Kidney epithelial cell (primary cell): ENCODE results near the gene RFTN1. TPM values are rescaled to one million over a fixed set of nuclear protein-coding genes. Genes with fewer than 3 reads are reported as not detected.

Experiments used
- DNase-seq: peaks from one replicate; pipeline ENCODE4 v3.0.0-alpha.2; 2010; ENCODE audit warnings: low read depth
- H3K27me3 ChIP-seq: 2 replicates; pipeline ENCODE4 v1.6.0; 2011; ENCODE audit warnings: low read length; ENCODE audit not compliant: control insufficient read depth, insufficient read depth
- H3K36me3 ChIP-seq: 2 replicates; pipeline ENCODE4 v1.5.1; 2011; ENCODE audit warnings: low read length; ENCODE audit not compliant: control insufficient read depth, insufficient read depth
- H3K4me3 ChIP-seq: 2 replicates; pipeline ENCODE4 v1.5.1; 2011; ENCODE audit warnings: low read depth, mild to moderate bottlenecking, control low read depth, low read length
- total RNA-seq: library from RNA; depleted of rRNA; stranded (reverse); fragments of >200 nt; gene quantifications from 2 replicates; pipeline ENCODE4 v1.2.3, GENCODE V29; 2015
- TF ChIP-seq, protein P1 (sequence below): IDR thresholded peaks from 2 replicates; pipeline ENCODE4 v1.5.1; 2011; ENCODE audit warnings: mild to moderate bottlenecking, moderate library complexity, low read length, control low read depth, inconsistent platforms; ENCODE audit not compliant: insufficient read depth, poor library complexity, severe bottlenecking

Gene RFTN1
- total RNA-seq, 1 donor from 2014 or later: 50.7 TPM

DNA sequence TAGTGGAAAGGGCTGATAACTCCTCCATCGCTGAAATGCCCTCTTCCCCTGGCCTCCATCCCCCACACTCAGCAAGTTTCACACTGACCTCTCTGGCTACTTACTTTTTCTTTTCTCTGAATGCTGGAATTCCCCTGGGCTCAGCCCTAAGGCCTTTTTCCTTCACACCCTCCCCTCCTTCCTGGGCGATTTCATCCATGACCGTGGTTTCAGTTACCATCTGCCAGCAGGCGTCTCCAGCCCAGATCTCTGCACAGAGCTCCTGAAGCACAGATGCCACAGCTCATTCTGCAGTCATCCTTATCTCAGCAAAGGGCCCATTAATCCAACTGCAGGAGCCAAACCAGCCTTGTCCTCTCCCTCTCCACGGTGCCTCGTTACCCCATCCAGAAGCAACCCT lies 114.0 kb downstream of the RFTN1 start:
- TF ChIP-seq, protein P1, sequence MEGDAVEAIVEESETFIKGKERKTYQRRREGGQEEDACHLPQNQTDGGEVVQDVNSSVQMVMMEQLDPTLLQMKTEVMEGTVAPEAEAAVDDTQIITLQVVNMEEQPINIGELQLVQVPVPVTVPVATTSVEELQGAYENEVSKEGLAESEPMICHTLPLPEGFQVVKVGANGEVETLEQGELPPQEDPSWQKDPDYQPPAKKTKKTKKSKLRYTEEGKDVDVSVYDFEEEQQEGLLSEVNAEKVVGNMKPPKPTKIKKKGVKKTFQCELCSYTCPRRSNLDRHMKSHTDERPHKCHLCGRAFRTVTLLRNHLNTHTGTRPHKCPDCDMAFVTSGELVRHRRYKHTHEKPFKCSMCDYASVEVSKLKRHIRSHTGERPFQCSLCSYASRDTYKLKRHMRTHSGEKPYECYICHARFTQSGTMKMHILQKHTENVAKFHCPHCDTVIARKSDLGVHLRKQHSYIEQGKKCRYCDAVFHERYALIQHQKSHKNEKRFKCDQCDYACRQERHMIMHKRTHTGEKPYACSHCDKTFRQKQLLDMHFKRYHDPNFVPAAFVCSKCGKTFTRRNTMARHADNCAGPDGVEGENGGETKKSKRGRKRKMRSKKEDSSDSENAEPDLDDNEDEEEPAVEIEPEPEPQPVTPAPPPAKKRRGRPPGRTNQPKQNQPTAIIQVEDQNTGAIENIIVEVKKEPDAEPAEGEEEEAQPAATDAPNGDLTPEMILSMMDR: peak; percentile 60
- DNase-seq: peak; percentile 85
- Histone ChIP-seq H3K27me3 (no peaks in the 10 kb centered on the region), H3K4me3 (no peak overlapping the region), H3K36me3 (no peaks in the 10 kb centered on the region)

DNA sequence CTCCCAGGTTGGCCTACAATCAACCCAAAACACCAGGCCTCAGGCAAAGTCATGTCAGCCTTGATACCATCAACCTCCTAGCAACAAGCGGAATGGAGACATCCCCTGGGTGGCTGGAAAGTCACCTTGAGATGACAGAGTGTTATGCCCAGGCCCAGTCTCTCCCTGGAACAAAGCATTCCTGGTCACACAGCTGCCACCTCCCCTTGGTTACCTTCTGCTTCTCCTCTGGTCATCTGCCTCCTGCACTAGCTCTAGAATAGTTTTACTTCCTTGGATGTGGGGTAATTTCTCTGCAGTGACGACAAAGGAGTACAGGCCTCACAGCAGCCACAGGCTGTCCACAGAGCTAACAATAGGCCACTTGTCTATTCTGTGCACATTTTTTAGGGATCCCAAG lies 114.9 kb downstream of the RFTN1 start:
- H3K27me3 ChIP-seq: no peaks in the 10 kb centered on the region
- H3K36me3 ChIP-seq: no peaks in the 10 kb centered on the region
- TF ChIP-seq, protein P1: no peak
- H3K4me3 ChIP-seq: no peak overlapping the region
- no peak for DNase-seq

DNA sequence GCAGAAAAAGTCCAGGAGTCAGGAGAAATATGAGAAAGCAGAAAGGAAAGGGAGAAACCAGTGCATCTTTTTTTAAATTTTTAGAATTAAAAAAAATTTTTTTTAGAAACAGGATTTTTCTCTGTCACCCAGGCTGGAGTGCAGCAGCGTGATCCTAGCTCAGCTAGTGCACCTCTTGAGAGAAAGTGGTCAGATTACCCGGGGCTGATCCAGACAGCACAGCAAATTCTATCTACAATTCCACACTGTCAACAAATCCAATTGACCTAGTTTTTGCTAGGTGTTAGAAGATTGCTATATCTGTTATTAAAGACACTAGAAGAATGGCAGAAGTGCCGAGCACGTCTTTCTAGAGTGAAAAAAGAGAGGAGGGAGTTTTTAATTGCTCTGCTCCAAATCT lies 117.3 kb downstream of the RFTN1 start:
- no peak for DNase-seq
- H3K36me3 ChIP-seq: no peaks in the 10 kb centered on the region
- H3K4me3 ChIP-seq: no peak overlapping the region

DNA sequence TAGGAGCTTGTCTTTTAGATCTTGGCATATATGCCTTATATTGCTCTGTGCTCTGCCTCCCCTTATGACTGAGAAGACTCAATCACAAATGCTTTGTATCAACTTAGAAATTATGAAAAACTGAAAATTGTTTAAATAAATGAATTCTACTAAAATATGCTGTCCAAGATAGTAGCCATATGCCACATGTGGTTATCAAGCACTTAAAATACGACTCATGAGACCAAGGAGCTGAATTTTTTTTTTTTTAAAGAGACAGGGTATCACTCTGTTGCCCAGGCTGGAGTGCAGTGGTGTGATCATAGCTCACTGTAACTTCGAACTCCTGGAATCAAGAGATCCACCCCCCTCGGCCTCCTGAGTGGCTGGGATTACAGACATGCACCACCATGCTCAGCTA lies 118.3 kb downstream of the RFTN1 start:
- Histone ChIP-seq H3K36me3 (no peaks in the 10 kb centered on the region), H3K4me3 (no peak overlapping the region), H3K27me3 (no peaks in the 10 kb centered on the region)
- TF ChIP-seq, protein P1: no peak
- no peak for DNase-seq

More for the DNA sequence above, 117.3 kb downstream of the RFTN1 start:
- no peaks in the 10 kb centered on the region for H3K27me3 ChIP-seq
- TF ChIP-seq, protein P1: no peak

DNA sequence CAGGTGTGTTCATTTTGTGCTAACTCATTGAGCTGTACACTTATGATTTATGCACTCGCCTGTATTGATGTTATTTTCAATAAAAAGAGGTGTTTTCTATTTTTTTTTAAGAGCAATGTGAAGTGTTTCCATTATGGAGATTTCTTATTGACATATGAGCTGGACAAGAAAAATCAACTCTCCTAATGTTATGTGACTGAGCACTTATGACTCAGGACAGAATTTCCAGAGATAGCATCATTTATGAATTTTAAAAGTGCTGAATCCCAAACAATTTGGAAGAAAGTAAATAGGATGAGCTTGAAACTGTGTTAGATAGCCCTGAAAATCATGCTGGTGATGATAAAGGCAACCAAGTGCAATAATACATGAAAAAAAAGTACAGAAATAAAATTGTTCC lies 118.9 kb downstream of the RFTN1 start:
- no peaks in the 10 kb centered on the region for H3K27me3 ChIP-seq
- DNase-seq: no peak
- H3K4me3 ChIP-seq: no peak overlapping the region
- H3K36me3 ChIP-seq: no peaks in the 10 kb centered on the region
- TF ChIP-seq, protein P1: no peak

DNA sequence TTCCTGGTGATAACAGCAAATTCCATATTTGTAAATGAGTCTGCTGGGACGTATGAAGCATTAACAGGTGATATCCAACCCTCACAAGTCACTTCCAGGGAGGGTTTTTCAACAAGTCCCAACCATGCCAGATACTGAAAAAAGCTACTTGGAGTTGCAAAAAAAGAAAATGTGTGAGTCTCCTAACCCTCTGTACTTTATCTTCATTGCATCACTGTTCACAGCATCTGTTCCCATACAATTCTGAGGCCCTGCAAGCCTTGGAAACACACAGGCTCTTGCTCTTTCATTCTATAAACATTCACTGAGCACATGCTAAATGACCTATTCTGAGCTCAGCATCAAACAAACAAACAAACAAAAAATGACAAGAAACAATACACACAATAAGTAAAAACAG lies 120.8 kb downstream of the RFTN1 start:
- Histone ChIP-seq H3K27me3 (no peaks in the 10 kb centered on the region), H3K4me3 (no peak overlapping the region), H3K36me3 (no peaks in the 10 kb centered on the region)
- DNase-seq: no peak
- TF ChIP-seq, protein P1: no peak
